ELR (cell line): ENCODE results near the gene FGL2.
"Not testable (repeated sequence)": the region's sequence is repeated elsewhere in the genome, so short reads cannot be mapped to it uniquely, and the experiment has no call there.

Experiments
- DNase-seq: peaks from one replicate; pipeline ENCODE4 v3.0.0-alpha.2; 2015; ENCODE audit warnings: low read depth

Gene FGL2

GRCh38 chr7:77155601-77156377, 43.8 kb downstream of the FGL2 start:
- DNase-seq = not testable (repeated sequence)

GRCh38 chr7:77154917-77155464, 44.6 kb downstream of the FGL2 start:
- DNase-seq = not testable (repeated sequence)

- not testable (repeated sequence) for DNase-seq
Measured at GRCh38 chr7:77152232-77152631, 47.4 kb downstream of the FGL2 start.
